ENCODE results near the gene FRS3. TPM values are rescaled to one million over a fixed set of nuclear protein-coding genes. Genes with fewer than 3 reads are reported as not detected.

Gene FRS3
- total RNA-seq, 2 experiments from 2014 or later, result 5.6 to 8.7 TPM

DNA sequence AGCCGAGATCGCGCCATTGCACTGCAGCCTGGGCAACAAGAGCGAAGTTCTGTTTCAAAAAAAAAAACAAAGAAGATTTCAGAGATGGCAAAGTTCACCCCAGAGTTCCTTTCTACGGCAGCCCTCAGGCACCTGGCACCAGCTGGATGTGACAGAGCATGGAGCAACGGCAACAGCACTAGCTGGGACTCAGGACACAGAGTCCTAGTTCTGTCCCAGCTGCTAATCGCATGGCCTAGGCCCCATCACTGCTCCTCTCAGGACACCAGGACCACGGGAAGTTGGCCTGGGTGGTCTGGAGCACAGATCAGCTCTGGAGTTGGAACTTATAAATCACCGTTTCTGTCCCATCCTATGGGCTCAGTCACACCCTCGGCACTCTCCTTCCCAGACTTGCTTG, 33.6 kb downstream of the FRS3 start:
- no peak overlapping the region for H3K27ac ChIP-seq (ENCODE audit: low read depth, low read length, poor library complexity, severe bottlenecking)
- DNase-seq (ENCODE audit: low spot score), result no peak
- H3K4me2 ChIP-seq (ENCODE audit: low read length), result no peak overlapping the region
- TF ChIP-seq EZH2phosphoT487 (IDR thresholded peaks at IDR 0.05; ENCODE audit: borderline replicate concordance, low read depth, low read length), result no peak
- TF ChIP-seq, protein P1, sequence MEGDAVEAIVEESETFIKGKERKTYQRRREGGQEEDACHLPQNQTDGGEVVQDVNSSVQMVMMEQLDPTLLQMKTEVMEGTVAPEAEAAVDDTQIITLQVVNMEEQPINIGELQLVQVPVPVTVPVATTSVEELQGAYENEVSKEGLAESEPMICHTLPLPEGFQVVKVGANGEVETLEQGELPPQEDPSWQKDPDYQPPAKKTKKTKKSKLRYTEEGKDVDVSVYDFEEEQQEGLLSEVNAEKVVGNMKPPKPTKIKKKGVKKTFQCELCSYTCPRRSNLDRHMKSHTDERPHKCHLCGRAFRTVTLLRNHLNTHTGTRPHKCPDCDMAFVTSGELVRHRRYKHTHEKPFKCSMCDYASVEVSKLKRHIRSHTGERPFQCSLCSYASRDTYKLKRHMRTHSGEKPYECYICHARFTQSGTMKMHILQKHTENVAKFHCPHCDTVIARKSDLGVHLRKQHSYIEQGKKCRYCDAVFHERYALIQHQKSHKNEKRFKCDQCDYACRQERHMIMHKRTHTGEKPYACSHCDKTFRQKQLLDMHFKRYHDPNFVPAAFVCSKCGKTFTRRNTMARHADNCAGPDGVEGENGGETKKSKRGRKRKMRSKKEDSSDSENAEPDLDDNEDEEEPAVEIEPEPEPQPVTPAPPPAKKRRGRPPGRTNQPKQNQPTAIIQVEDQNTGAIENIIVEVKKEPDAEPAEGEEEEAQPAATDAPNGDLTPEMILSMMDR (conservative IDR thresholded peaks at IDR 0.05; ENCODE audit: low read length), result no peak
- H3K36me3 ChIP-seq (ENCODE audit: insufficient read depth, low read length), result no peaks in the 10 kb centered on the region
- no peaks in the 10 kb centered on the region for H3K9me3 ChIP-seq (ENCODE audit: low read length)
- POLR2A ChIA-PET, result interaction anchor here (0.5 to 1.0 kb wide), 3 partner anchors 12 to 1205 kb away, joined by 3 to 5 read pairs (median 4); no protein-coding TSS in a partner anchor
- no peaks in the 10 kb centered on the region for H3K4me1 ChIP-seq (ENCODE audit: insufficient read depth, low read length, poor library complexity, severe bottlenecking)
- H3K79me2 ChIP-seq (ENCODE audit: insufficient read depth, low read depth, low read length), result no peaks in the 10 kb centered on the region
- no peaks in the 10 kb centered on the region for H3K9me2 ChIP-seq (ENCODE audit: insufficient read depth, low read length)
- CTCF ChIA-PET (ENCODE audit: unreplicated experiment), result no interaction called here
- intact Hi-C loops (cut with micrococcal nuclease; ENCODE audit: unreplicated experiment), result no loop called here
- no peaks in the 10 kb centered on the region for H4K20me1 ChIP-seq (ENCODE audit: insufficient read depth, low read length)
- no peak overlapping the region for H2AFZ ChIP-seq (ENCODE audit: low read length)
- BruUV-seq (replicated peaks), result no TSS peak
- no peak overlapping the region for H3K4me3 ChIP-seq (ENCODE audit: low read depth, low read length, poor library complexity, severe bottlenecking)

- Histone ChIP-seq H2AFZ (ENCODE audit: low read length) (no peak overlapping the region), H3K79me2 (ENCODE audit: insufficient read depth, low read depth, low read length) (no peaks in the 10 kb centered on the region), H3K4me2 (ENCODE audit: low read length) (no peak overlapping the region), H3K4me3 (ENCODE audit: low read depth, low read length, poor library complexity, severe bottlenecking) (no peak overlapping the region), H3K36me3 (ENCODE audit: insufficient read depth, low read length) (no peaks in the 10 kb centered on the region), H3K9me2 (ENCODE audit: insufficient read depth, low read length) (no peaks in the 10 kb centered on the region), H3K27ac (ENCODE audit: low read depth, low read length, poor library complexity, severe bottlenecking) (no peak overlapping the region), H3K4me1 (ENCODE audit: insufficient read depth, low read length, poor library complexity, severe bottlenecking) (no peaks in the 10 kb centered on the region), H3K9me3 (ENCODE audit: low read length) (no peaks in the 10 kb centered on the region), H4K20me1 (ENCODE audit: insufficient read depth, low read length) (no peaks in the 10 kb centered on the region)
- no peak for TF ChIP-seq EZH2phosphoT487 (IDR thresholded peaks at IDR 0.05; ENCODE audit: borderline replicate concordance, low read depth, low read length)
- TF ChIP-seq, protein P1 (conservative IDR thresholded peaks at IDR 0.05; ENCODE audit: low read length), result no peak
- no TSS peak for BruUV-seq (replicated peaks)
- ChIA-PET POLR2A (no interaction called here), CTCF (ENCODE audit: unreplicated experiment) (no interaction called here)
- DNase-seq (ENCODE audit: low spot score), result no peak
- intact Hi-C loops (cut with micrococcal nuclease; ENCODE audit: unreplicated experiment), result no loop called here
Observed at GRCh38 chr6:41744236-41744787, 35.4 kb downstream of the FRS3 start.

DNA sequence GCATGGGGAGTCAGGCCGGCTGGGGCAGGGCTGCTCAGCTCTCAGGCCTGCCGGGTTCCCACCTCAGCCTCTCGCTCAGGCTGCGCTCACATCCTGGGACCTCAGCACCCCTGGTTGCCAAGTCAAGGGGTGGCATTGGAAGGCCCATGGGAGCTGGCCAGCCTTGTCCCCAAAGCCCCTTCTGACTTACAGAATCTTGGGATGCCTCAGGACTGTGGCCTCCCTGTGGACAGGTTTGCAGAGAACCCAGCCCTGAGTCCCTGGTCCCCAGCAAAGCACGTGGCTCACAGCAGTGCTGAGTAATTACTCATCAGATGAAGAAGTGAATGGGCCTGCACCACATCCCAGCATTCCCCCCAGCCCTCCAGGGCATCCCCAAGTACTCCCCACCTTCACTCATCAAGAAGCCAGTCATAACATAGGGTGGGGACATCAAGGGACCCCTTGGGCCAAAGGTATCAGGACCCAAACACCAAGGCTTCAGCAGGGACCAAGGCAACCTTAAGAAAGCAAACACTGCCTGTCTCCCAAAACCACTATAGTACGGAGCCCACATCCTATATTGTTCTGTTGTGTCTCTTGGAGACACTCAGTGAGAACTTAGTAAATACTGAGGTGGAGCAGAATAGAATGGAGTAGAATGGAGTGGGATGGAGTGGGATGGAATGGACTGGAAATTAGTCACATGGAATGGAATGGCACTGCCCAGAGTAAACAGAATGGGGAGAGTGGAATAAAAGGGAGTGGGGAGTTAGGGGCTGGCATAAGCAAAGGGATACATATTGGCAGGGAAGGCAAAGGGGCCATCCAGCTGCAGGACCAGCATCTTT, 36.1 kb downstream of the FRS3 start:
- intact Hi-C loops (cut with micrococcal nuclease; ENCODE audit: unreplicated experiment), result no loop called here
- Histone ChIP-seq H4K20me1 (ENCODE audit: insufficient read depth, low read length) (no peaks in the 10 kb centered on the region), H2AFZ (ENCODE audit: low read length) (no peak overlapping the region), H3K4me2 (ENCODE audit: low read length) (no peak overlapping the region), H3K9me2 (ENCODE audit: insufficient read depth, low read length) (no peaks in the 10 kb centered on the region), H3K4me3 (ENCODE audit: low read depth, low read length, poor library complexity, severe bottlenecking) (no peak overlapping the region), H3K4me1 (ENCODE audit: insufficient read depth, low read length, poor library complexity, severe bottlenecking) (no peaks in the 10 kb centered on the region), H3K9me3 (ENCODE audit: low read length) (no peaks in the 10 kb centered on the region), H3K27ac (ENCODE audit: low read depth, low read length, poor library complexity, severe bottlenecking) (no peak overlapping the region), H3K36me3 (ENCODE audit: insufficient read depth, low read length) (no peaks in the 10 kb centered on the region), H3K79me2 (ENCODE audit: insufficient read depth, low read depth, low read length) (no peaks in the 10 kb centered on the region)
- ChIA-PET POLR2A (interaction anchor here (1.1 kb wide), 1 partner anchor 38 kb away, joined by 3 read pairs; no protein-coding TSS in a partner anchor), CTCF (ENCODE audit: unreplicated experiment) (no interaction called here)
- TF ChIP-seq EZH2phosphoT487 (IDR thresholded peaks at IDR 0.05; ENCODE audit: borderline replicate concordance, low read depth, low read length), result no peak
- TF ChIP-seq, protein P1 (conservative IDR thresholded peaks at IDR 0.05; ENCODE audit: low read length), result no peak
- DNase-seq (ENCODE audit: low spot score), result no peak
- no TSS peak for BruUV-seq (replicated peaks)
